ENCODE results near the gene CDKL1.

The CDKL1 gene

GRCh38 chr14:50396631-50397389 is at the start of gene CDKL1:
Gene CDKL1, minus strand, starts transcription at chr14:50396881. Its CDS starts 1,013 bp downstream, at chr14:50395868.
- no peak for DNase-seq (ENCODE audit: low read depth, low spot score)

DNA sequence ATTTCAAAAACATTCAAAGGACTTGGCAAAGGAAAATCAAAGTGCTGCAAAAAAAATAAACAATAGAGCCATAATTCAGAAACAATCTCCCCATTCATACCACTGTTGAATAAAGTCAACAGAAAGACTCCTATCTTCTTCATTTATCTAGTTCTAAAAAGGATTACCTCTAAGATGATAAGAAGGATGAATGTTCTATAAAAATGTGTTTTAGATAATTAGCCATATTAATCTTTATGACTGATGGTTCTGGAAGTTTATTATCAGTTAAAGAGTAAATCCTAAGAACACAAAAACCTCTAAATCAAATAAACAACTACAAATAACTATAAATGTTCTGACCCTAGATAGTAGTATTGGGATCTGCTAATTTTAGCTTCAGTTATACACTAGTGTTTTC is 37.8 kb upstream of the CDKL1 start:
- DNase-seq (ENCODE audit: low read depth, low spot score): no peak

- DNase-seq (ENCODE audit: low read depth, low spot score): no peak
Observed at GRCh38 chr14:50432131-50432530, 35.5 kb upstream of the CDKL1 start.

DNA sequence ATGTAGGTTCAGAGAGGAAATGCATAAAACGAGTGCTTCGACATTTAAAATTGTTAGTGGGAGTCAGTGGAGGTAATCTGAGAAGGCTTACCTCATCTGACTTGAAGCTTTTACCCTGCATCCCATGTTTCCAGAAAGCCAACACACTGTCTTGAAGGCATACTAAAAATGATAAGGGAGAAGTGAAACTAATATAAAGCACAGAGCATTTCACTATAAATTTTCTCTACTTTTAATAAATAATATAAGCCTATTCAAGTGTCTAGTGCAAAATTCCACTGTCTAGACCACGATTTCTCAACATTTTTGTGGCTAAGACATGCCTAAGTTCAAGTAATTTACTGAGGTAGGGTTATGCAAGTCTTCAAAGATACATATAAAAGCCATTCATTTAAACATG is 29.1 kb upstream of the CDKL1 start:
- no peak for DNase-seq (ENCODE audit: low read depth, low spot score)

GRCh38 chr14:50425105-50425504 is 28.4 kb upstream of the CDKL1 start:
- no peak for DNase-seq (ENCODE audit: low read depth, low spot score)

DNA sequence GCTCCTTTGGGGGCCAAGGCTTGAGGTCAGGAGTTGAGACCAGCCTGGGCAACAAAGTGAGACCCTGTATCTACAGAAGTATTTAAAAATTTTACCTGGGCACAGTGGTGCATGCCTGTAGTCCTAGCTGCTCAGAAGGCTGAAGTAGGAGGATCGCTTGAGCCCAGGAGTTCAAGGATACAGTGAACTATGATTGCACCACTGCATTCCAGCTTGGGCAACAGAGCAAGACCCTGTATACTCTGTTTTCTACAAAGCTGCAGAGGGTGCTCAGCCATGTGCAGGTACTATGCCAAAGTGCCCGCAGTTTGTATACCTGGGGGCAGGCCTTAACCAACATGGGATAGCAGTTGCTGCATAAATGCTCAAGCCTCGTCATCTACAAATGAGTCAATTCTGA is 26.8 kb upstream of the CDKL1 start:
- no peak for DNase-seq (ENCODE audit: low read depth, low spot score)

- DNase-seq (ENCODE audit: low read depth, low spot score): no peak
Observed at GRCh38 chr14:50421499-50421898, 24.8 kb upstream of the CDKL1 start.

GRCh38 chr14:50417853-50418252 is 21.2 kb upstream of the CDKL1 start:
- no peak for DNase-seq (ENCODE audit: low read depth, low spot score)

DNA sequence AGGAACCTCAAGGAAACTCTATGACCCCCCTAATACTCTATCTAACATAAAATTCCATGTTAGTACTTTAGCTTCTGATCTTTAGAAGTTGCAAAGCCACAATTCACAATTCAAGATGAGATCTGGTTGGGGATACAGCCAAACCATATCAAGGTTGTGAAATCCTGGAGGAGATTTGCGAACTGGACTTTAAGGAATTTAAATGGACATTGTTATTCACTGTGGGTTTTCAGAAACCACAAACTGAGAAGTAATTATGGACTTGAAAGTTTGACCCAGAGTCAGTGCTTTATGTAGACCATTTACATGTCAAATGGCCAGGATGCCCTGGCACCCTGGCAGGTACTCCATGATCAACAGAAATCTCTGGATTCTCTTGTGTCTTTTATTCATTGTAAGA is 14.2 kb upstream of the CDKL1 start:
- DNase-seq (ENCODE audit: low read depth, low spot score): no peak

- DNase-seq (ENCODE audit: low read depth, low spot score): no peak
Observed at GRCh38 chr14:50410071-50410470, 13.4 kb upstream of the CDKL1 start.

DNA sequence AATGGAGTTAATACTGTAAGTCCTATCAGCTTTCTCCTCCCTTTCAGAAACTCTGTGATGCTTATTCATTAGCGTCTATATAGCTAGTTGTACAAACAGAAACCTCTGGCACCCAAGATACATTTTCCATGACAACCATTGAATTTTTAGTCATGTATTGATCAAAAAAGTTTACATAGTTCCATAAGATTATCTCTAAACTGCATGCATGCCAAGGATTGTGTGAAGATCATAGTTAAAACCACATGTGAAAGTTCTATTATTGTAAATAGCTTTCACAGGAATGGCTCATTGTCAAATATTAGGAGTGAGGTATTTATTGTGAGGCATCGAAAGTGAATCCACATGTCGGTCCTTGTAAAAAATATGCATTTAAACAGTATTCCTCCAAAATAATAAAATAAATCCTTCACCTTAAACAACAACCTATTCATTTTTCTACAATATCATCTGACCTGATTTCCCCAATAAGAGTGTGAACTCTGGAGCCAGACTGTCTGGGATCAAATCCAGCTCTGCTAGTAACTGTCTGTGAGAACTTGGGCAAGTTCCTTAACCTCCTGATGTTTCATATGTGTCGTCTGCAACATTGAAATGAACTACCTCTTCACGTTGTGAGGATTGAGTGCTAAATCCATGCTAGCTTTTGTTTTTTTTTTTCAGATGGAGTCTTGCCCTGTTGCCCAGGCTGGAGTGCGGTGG is 10.6 kb upstream of the CDKL1 start:
- DNase-seq (ENCODE audit: low read depth, low spot score): no peak

GRCh38 chr14:50403419-50403818 is 6.7 kb upstream of the CDKL1 start:
- DNase-seq (ENCODE audit: low read depth, low spot score): no peak

DNA sequence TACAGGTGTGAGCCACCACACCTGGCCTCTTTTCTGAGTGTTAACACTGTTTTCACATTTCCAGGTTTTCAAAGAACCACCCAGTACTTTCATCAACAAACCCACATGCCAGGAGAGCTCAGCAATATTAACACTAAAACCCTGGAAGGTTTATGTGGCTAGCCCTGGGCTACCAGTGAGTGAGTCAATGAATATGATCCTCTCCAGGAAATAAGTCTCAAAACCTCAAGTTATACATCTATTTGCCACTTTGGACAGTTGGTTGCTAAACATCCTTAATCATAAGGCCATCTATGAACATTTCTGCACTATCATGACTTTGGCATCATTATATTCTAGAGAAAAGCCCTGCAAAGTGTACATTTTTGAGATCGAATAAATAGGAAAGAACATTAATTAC is 6.3 kb upstream of the CDKL1 start:
- DNase-seq (ENCODE audit: low read depth, low spot score): no peak

- DNase-seq (ENCODE audit: low read depth, low spot score): no peak
Observed at GRCh38 chr14:50400461-50400860, 3.8 kb upstream of the CDKL1 start.

DNA sequence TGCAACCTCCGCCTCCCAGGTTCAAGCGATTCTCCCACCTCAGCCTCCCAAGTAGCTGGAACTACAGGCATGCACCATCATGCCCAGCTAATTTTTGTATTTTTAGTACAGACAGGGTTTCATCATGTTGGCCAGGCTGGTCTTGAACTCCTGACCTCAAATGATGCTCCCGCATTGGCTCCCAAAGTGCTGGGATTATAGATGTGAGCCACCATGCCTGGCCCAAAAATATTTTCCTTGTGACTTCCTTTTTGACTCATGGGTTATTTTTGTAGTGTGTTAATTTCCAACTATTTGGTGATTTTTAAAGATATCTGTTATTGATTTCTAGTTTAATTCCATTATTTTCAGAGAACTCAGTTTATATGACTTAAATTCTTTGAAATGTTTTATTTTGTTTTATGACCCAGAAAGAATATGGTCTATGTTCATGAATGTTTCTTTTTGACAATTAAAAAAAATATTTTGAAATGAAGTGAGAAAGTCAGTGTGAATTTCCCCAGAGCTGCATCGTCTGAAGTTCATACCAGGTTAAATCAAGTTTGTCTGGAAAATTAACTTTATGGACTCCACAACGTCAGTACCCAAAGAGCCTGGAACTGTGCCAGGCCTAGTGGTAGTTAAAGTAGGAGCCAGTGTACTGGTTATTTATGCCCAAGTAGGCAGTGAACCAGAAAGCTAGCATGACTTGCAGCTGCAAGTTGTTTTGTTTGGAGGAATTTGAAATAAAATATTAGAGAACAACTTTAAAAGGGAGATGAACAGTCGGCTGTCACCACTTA is 2.8 kb upstream of the CDKL1 start:
- DNase-seq (ENCODE audit: low read depth, low spot score): peak; percentile 58

DNA sequence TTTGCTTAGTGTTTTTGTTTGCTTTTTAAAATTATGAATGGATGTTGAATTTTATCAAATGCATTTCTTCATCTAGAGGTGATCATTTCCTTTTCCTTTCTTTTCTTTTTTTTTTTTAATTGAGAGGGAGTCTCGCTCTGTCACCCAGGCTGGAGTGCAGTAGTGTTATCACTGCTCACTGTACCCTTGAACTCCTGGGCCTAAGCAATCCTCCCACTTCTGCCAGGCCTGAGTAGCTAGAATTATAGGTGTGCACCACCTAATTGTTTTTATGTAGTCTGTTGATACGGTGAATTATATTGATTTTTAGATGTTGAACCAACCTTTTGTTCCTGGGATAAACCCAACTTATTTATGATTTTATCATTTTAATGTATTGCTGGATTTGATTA is 1.5 kb upstream of the CDKL1 start:
- DNase-seq (ENCODE audit: low read depth, low spot score): no peak

DNA sequence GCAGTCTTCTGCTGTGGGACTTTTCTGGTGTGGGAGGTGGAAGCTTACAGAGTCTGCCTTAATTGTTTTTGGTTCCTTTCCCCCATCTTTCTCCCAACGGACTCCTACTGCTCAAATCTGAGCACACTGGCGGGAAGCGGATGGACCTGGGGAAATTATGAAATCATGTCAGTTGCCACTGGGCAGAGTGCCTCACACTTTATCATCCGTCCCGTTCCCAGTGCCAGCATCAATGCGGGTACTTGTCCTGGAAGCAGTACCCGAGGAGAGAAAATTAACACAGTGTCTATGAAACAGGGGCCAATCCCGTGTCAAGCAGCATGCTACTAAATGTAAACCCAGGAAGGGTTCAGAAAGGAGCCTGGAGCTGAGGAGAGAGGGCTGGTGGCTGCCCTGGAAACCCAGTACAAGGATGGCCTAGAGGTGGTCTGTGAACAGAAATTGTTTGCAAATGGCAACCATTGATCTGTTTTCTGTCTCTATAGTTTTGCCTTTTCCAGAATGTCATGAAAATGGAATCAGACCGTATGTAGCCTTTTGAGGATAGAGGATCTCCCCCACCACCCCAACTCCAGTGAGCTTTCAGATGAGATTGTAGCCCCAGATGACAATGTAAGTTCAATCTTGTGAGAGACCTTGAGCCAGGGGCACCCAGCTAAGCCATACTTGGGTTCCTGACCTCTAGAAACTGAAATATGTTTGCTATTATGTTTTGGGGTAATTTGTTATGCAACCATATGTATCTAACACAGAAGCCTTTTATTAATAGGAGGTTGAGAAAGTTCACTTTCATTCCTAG is 908 bp upstream of the CDKL1 start:
- DNase-seq (ENCODE audit: low read depth, low spot score): no peak

GRCh38 chr14:50395448-50395847 is 1.2 kb downstream of the CDKL1 start:
- DNase-seq (ENCODE audit: low read depth, low spot score): no peak

DNA sequence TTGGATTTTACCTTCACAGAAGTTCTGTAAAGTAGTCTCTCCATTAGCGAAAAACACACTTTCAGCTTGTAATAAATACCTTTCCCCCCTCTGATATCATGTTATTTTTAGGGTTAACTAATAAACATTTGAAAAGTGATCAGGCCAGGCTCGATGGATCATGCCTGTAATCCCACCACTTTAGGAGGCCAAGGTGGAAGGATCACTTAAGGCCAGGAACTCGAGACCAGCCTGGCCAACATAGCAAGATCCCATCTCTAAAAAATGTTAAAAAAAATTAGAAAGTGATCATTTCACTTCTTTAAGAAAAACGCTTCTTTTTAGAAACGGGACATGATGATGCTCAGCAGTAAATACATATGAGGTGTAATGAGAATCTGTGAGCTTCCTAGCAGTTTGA is 2.0 kb downstream of the CDKL1 start:
- DNase-seq (ENCODE audit: low read depth, low spot score): no peak

DNA sequence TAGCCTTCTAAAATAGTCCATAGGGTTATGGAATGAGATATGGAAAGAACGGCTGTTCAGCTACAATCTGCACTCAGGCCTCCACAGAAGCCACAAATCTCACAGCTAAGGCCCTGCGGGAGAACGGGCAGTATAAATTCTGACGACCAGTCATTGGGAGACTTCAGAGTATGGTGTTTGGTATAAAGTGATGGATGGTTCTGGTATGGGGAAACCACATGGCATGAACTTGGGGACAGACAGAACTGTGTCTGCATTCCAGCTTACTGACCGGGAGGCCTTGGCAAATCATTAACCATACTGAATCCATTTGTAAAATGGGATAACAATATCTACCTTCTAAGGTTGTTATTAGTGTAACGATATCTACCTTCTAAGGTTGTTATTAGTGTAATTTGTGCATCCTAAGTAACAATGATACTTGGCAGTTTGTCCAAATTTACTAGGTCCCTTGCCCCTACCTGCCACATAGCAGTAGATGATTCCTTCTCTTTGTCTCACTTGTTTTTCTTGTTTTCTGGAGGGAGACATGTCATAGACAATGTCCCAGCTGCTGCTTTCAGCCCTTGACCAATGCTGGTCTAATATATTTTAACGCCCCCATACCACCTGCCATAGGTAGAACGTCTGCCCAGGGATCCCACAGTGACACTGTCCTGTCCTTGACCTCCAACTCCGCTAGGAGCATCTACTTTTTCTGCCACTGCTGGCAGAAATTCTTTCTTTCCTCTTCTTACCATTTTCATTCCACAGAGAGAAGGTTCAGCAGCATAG is 6.8 kb downstream of the CDKL1 start:
- no peak for DNase-seq (ENCODE audit: low read depth, low spot score)

Data from brain pericyte (primary cell).